Spleen (tissue), 7 donors: ENCODE data around the gene C9orf40.

ENCODE experiments used
- CTCF ChIP-seq, 11 experiments: fragments of 200-600 bp in 7 of 11; fragments of 450-650 bp in 4 of 11; sonication (generic) in 4 of 11; IDR thresholded peaks in 8 of 11; conservative IDR thresholded peaks in 3 of 11; 1 replicate in 7 of 11; 2 replicates in 4 of 11; pipeline versions ENCODE4 v1.4.0 to v1.8.0; 2016 to 2021; ENCODE audit warnings: antibody characterized with exemption in 11 of 11, inconsistent platforms in 4 of 11, mild to moderate bottlenecking in 1 of 11
- POLR2A ChIP-seq, 3 donors: fragments of 450-650 bp; IDR thresholded peaks; one replicate each; pipeline ENCODE4 v1.5.1; 2017; ENCODE audit warnings: antibody characterized with exemption in 3 of 3, mild to moderate bottlenecking in 1 of 3
- donor health status: DM: no; HTN: no; CAD: no; lungs with moderate emphysema.
- donor health status: DM: no; HTN: no; CAD: no.
- donor health status: DM: no; HTN: no; CAD: no.

DNA sequence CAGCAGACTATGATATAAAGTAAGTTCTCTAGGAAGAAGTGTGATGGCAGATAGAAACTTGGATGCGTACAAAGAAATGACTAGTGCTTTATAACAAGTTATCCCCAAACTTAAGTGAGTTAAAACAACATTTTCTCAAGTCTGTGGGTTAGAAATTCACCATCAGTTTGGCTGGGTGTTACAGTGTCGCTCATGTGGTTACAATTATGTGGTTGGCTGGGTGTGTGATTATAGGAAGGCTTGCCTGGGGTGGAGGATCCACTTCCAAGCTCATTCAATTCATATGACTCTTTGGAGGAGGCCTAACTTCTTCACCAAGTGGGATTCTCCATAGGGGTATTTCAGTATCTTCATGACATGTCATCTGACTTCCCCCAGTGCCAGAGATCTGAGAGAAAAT, 10.3 kb upstream of the C9orf40 start:
- TF ChIP-seq CTCF (IDR thresholded peaks at IDR 0.05 in 8 of 11, conservative IDR thresholded peaks at IDR 0.05 in 3 of 11): no peak
- no peak for TF ChIP-seq POLR2A (IDR thresholded peaks at IDR 0.05)
